ENCODE data around the gene LIMA1. TPM values are rescaled to one million over a fixed set of nuclear protein-coding genes. Genes with fewer than 3 reads are reported as not detected.
A peak's percentile ranks its signal among the peaks of the same experiment; 100 is the strongest.

Gene LIMA1
- total RNA-seq, 2 donors from 2014 or later = 20.1 to 26.0 TPM

DNA sequence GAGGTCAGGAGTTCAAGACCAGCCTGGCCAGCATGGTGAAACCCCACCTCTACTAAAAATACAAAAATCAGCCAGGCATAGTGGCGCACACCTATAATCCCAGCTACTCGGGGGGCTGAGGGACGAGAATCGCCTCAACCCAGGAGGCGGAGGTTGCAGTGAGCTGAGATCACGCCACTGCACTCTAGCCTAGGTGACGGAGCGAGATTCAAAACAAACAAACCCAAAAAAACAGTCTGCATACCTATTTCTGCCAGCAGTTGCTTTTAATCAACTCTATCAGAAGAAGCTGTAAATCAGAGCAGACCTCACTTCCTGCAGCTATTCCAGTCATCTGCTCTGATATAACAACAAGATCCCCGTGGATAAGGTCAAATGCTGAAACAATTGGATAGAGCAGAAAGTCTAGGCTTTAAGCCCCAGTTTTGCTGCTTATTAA lies 50.5 kb downstream of the LIMA1 start:
- H3K36me3 Mint-ChIP-seq (ENCODE audit: low read depth) = peaks cover 10% of the 10 kb centered on the region
- no peak overlapping the region for H3K4me3 Mint-ChIP-seq

DNA sequence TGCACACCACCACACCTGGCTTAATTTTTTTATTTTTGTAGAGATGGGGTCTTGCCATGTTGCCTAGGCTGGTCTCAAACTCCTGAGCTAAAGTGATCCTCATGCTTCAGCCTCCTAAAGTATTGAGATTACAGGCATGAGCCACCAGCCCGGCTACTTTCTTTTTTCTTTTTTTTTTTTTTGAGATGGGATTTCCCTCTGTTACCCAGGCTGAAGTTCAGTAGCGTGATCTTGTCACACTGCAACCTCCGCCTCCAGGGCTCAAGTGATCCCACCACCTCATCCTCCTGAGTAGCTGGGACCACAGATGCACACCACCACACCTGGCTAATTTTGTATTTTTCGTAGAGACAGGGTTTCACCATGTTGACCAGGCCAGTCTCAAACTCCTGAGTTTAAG lies 51.1 kb downstream of the LIMA1 start:
- no peak overlapping the region for H3K4me3 Mint-ChIP-seq
- no peak overlapping the region for H3K27ac Mint-ChIP-seq
- Histone ChIP-seq H3K27me3 (ENCODE audit: control insufficient read depth, insufficient read depth, low read length, poor library complexity, severe bottlenecking) (peaks cover 11% of the 10 kb centered on the region), H3K9ac (ENCODE audit: extremely low read depth, low read length, poor library complexity, severe bottlenecking) (no peak overlapping the region), H3K27ac (ENCODE audit: low read depth, low read length) (no peak overlapping the region), H3K36me3 (ENCODE audit: control insufficient read depth, insufficient read depth, low read length) (no peaks in the 10 kb centered on the region), H3K4me1 (ENCODE audit: control insufficient read depth, insufficient read depth, low read length) (no peaks in the 10 kb centered on the region), H3K4me3 (ENCODE audit: low read length) (no peak overlapping the region), H3K9me3 (ENCODE audit: control insufficient read depth, low read length) (no peaks in the 10 kb centered on the region)
- no peaks in the 10 kb centered on the region for H3K9me3 Mint-ChIP-seq
- DNase-seq = peak; percentile 44
- TF ChIP-seq, protein P1, sequence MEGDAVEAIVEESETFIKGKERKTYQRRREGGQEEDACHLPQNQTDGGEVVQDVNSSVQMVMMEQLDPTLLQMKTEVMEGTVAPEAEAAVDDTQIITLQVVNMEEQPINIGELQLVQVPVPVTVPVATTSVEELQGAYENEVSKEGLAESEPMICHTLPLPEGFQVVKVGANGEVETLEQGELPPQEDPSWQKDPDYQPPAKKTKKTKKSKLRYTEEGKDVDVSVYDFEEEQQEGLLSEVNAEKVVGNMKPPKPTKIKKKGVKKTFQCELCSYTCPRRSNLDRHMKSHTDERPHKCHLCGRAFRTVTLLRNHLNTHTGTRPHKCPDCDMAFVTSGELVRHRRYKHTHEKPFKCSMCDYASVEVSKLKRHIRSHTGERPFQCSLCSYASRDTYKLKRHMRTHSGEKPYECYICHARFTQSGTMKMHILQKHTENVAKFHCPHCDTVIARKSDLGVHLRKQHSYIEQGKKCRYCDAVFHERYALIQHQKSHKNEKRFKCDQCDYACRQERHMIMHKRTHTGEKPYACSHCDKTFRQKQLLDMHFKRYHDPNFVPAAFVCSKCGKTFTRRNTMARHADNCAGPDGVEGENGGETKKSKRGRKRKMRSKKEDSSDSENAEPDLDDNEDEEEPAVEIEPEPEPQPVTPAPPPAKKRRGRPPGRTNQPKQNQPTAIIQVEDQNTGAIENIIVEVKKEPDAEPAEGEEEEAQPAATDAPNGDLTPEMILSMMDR (conservative IDR thresholded peaks at IDR 0.05) = no peak
- peaks cover 7% of the 10 kb centered on the region for H3K4me1 Mint-ChIP-seq
- 91 to 96% methylated on average over 3 to 4 of the region's 4 CpGs for WGBS, 2 experiments (ENCODE audit: insufficient coverage in 1 of 2, insufficient read length in 1 of 2)
- H3K36me3 Mint-ChIP-seq (ENCODE audit: low read depth) = peaks cover 10% of the 10 kb centered on the region
- peaks cover 8% of the 10 kb centered on the region for H3K27me3 Mint-ChIP-seq (ENCODE audit: insufficient read depth)

More for the DNA sequence above, 50.5 kb downstream of the LIMA1 start:
- Histone ChIP-seq H3K27ac (ENCODE audit: low read depth, low read length) (no peak overlapping the region), H3K9ac (ENCODE audit: extremely low read depth, low read length, poor library complexity, severe bottlenecking) (no peak overlapping the region), H3K9me3 (ENCODE audit: control insufficient read depth, low read length) (no peaks in the 10 kb centered on the region), H3K27me3 (ENCODE audit: control insufficient read depth, insufficient read depth, low read length, poor library complexity, severe bottlenecking) (peaks cover 11% of the 10 kb centered on the region), H3K4me3 (ENCODE audit: low read length) (no peak overlapping the region), H3K36me3 (ENCODE audit: control insufficient read depth, insufficient read depth, low read length) (no peaks in the 10 kb centered on the region), H3K4me1 (ENCODE audit: control insufficient read depth, insufficient read depth, low read length) (no peaks in the 10 kb centered on the region)
- Mint-ChIP-seq H3K9me3 (no peaks in the 10 kb centered on the region), H3K27ac (peak overlapping the region; percentile 0), H3K27me3 (ENCODE audit: insufficient read depth) (peaks cover 8% of the 10 kb centered on the region), H3K4me1 (peaks cover 7% of the 10 kb centered on the region)
- TF ChIP-seq, protein P1 (conservative IDR thresholded peaks at IDR 0.05) = no peak
- WGBS, 2 experiments (ENCODE audit: insufficient coverage in 1 of 2, insufficient read length in 1 of 2) = 78 to 91% methylated on average over 8 to 9 of the region's 9 CpGs
- peak; percentile 51 for DNase-seq

DNA sequence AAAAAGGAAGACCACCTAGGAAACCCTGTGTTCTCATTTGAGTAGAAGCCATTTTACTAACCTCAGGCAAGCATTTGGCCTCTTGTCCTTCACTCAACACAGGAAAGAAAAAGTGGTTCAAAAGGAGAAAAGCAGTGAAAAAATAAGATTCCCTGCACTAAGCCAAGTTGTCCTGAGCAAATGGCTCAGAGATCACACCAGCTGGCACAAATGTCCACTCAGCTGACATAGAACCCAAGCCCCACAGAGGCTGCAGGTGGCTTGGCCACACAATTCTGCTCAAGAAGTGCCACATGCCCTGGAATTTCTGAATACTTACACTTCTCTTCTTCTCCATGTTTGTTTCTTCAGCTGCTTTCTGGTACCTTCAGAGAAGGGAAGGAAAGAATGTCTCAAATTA lies 52.0 kb downstream of the LIMA1 start:
- Mint-ChIP-seq H3K9me3 (no peaks in the 10 kb centered on the region), H3K4me1 (peaks cover 7% of the 10 kb centered on the region), H3K4me3 (no peak overlapping the region), H3K36me3 (ENCODE audit: low read depth) (peaks cover 7% of the 10 kb centered on the region), H3K27ac (no peak overlapping the region), H3K27me3 (ENCODE audit: insufficient read depth) (peaks cover 8% of the 10 kb centered on the region)
- Histone ChIP-seq H3K4me3 (ENCODE audit: low read length) (no peak overlapping the region), H3K27me3 (ENCODE audit: control insufficient read depth, insufficient read depth, low read length, poor library complexity, severe bottlenecking) (peaks cover 11% of the 10 kb centered on the region), H3K27ac (ENCODE audit: low read depth, low read length) (no peak overlapping the region), H3K4me1 (ENCODE audit: control insufficient read depth, insufficient read depth, low read length) (no peaks in the 10 kb centered on the region), H3K36me3 (ENCODE audit: control insufficient read depth, insufficient read depth, low read length) (no peaks in the 10 kb centered on the region), H3K9ac (ENCODE audit: extremely low read depth, low read length, poor library complexity, severe bottlenecking) (no peak overlapping the region), H3K9me3 (ENCODE audit: control insufficient read depth, low read length) (no peaks in the 10 kb centered on the region)
- DNase-seq = no peak
- TF ChIP-seq, protein P1 (conservative IDR thresholded peaks at IDR 0.05) = no peak
